T-helper 9 cell (primary cell): ENCODE data around the gene CACNA1C.
"Not testable (repeated sequence)": the region's sequence is repeated elsewhere in the genome, so short reads cannot be mapped to it uniquely, and the experiment has no call there.

ENCODE experiments used
- DNase-seq: peaks from one replicate; pipeline ENCODE4 v3.0.0-alpha.2; 2020

The CACNA1C gene

GRCh38 chr12:2467447-2468195 lies 414.8 kb downstream of the CACNA1C start:
- DNase-seq, result no peak

- no peak for DNase-seq
Observed at GRCh38 chr12:2475984-2476383, 423.2 kb downstream of the CACNA1C start.

- no peak for DNase-seq
Observed at GRCh38 chr12:2477009-2477766, 424.4 kb downstream of the CACNA1C start.

GRCh38 chr12:2479851-2480535 lies 427.2 kb downstream of the CACNA1C start:
- no peak for DNase-seq

GRCh38 chr12:2481346-2481745 lies 428.6 kb downstream of the CACNA1C start:
- no peak for DNase-seq

GRCh38 chr12:2481951-2482350 lies 429.2 kb downstream of the CACNA1C start:
- DNase-seq, result no peak

GRCh38 chr12:2482938-2483660 lies 430.3 kb downstream of the CACNA1C start:
- DNase-seq, result no peak

- DNase-seq, result no peak
Observed at GRCh38 chr12:2483713-2484112, 430.9 kb downstream of the CACNA1C start.

- DNase-seq, result no peak
Observed at GRCh38 chr12:2484141-2484776, 431.5 kb downstream of the CACNA1C start.

- no peak for DNase-seq
Observed at GRCh38 chr12:2485681-2486080, 432.9 kb downstream of the CACNA1C start.

GRCh38 chr12:2486796-2487195 lies 434.0 kb downstream of the CACNA1C start:
- DNase-seq, result no peak

- no peak for DNase-seq
Observed at GRCh38 chr12:2487278-2487677, 434.5 kb downstream of the CACNA1C start.

- no peak for DNase-seq
Observed at GRCh38 chr12:2488131-2488530, 435.3 kb downstream of the CACNA1C start.

- no peak for DNase-seq
Observed at GRCh38 chr12:2488596-2488995, 435.8 kb downstream of the CACNA1C start.

- DNase-seq, result no peak
Observed at GRCh38 chr12:2489275-2489674, 436.5 kb downstream of the CACNA1C start.

- DNase-seq, result no peak
Observed at GRCh38 chr12:2490831-2491230, 438.0 kb downstream of the CACNA1C start.

GRCh38 chr12:2491349-2491748 lies 438.6 kb downstream of the CACNA1C start:
- not testable (repeated sequence) for DNase-seq

- DNase-seq, result no peak
Observed at GRCh38 chr12:2492236-2492635, 439.4 kb downstream of the CACNA1C start.

- DNase-seq, result no peak
Observed at GRCh38 chr12:2493086-2493485, 440.3 kb downstream of the CACNA1C start.

GRCh38 chr12:2494486-2495192 lies 441.9 kb downstream of the CACNA1C start:
- DNase-seq, result no peak

- no peak for DNase-seq
Observed at GRCh38 chr12:2495417-2496112, 442.8 kb downstream of the CACNA1C start.
